ENCODE measurements around the gene SYNE1. TPM values are rescaled to one million over a fixed set of nuclear protein-coding genes. Genes with fewer than 3 reads are reported as not detected.
"Not testable (repeated sequence)": the region's sequence is repeated elsewhere in the genome, so short reads cannot be mapped to it uniquely, and the experiment has no call there.

SYNE1 gene
- total RNA-seq, 1 experiment from 2014 or later = 23.0 TPM

DNA sequence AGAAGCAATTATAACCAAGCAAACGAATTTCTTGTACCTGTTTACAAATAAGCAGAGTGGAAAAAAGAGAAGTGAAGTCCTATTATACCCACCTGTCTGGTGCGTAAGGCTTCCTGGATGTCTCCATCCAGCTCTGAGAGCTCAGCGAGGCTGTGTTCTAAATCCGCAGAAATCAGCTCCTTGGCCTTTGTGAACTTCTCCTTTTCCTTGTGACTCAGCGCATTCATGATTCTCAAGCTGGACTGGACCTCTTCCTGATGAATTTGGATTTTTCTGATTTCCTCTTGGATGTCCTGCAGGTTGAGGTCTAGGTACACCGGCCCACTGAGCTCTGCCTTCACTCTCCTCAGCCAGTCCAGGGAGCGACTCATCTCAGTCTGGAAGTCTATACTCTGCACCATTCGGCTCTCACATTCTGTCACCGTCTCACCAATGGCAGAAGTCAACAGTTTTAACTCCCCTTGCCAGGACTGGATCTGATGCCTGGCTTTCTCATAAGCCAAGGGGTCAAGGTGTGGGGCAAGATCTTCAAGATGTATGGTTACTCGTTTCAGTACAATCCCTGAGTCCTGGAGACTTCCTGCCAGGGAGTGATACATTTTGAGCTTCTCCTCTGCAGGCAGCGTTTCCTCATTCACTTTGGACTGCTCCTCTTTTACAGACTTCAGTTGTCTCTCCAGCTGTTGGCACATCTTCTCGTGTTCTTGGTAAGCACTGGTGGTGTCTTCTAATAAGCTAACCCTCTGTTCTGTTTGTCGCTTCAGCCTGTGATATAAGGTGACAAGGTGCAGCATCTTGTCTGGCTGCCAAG is 307.3 kb downstream of the SYNE1 start:
- no peak for DNase-seq
- peaks cover 10% of the 10 kb centered on the region for H3K4me1 Mint-ChIP-seq (ENCODE audit: low read depth, unreplicated experiment)
- intact Hi-C loops (cut with micrococcal nuclease; ENCODE audit: unreplicated experiment) = no loop called here
- Histone ChIP-seq H3K27me3 (replicated peaks; ENCODE audit: control insufficient read depth, insufficient read depth, low read length) (no peaks in the 10 kb centered on the region), H3K4me1 (peaks cover 9% of the 10 kb centered on the region), H3K9me3 (no peaks in the 10 kb centered on the region), H3K4me3 (ENCODE audit: low read depth, low read length) (no peak overlapping the region), H3K36me3 (ENCODE audit: control insufficient read depth, insufficient read depth, low read length) (no peaks in the 10 kb centered on the region)
- ChIA-PET CTCF (interaction anchor here (0.9 kb wide), 1 partner anchor 9 kb away, joined by 3 read pairs; no protein-coding TSS in a partner anchor), POLR2A (no interaction called here)
- no peaks in the 10 kb centered on the region for H3K27me3 Mint-ChIP-seq (ENCODE audit: insufficient read depth, unreplicated experiment)
- BruUV-seq (replicated peaks) = no TSS peak
- H3K4me3 Mint-ChIP-seq (ENCODE audit: unreplicated experiment) = no peak overlapping the region
- peaks cover 7% of the 10 kb centered on the region for H3K9me3 Mint-ChIP-seq (ENCODE audit: unreplicated experiment)
- TF ChIP-seq CTCF (IDR thresholded peaks at IDR 0.05; ENCODE audit: insufficient read depth in 1 of 2, low read depth in 1 of 2, low read length in 1 of 2, severe bottlenecking in 1 of 2, unreplicated experiment in 1 of 2) = no peak
- no peaks in the 10 kb centered on the region for H3K36me3 Mint-ChIP-seq (ENCODE audit: insufficient read depth, unreplicated experiment)
- no peak overlapping the region for H3K27ac Mint-ChIP-seq (ENCODE audit: unreplicated experiment)

DNA sequence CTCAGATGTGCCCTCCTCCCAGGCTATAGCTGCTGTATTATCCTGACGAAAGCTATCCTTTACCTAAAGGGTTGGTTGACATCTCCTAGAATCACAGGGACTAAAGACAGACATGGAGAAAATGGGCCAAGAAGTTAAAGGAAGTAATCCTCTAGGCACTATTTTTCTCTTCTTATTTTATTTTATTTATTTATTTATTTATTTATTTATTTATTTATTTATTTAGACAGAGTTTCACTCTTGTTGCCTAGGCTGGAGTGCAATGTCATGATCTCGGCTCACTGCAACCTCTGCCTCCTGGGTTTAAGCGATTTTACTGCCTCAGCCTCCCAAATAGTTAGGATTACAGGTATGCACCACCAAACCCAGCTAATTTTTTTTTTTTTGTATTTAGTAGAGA is 309.0 kb downstream of the SYNE1 start:
- H3K4me1 Mint-ChIP-seq (ENCODE audit: low read depth, unreplicated experiment); intact Hi-C loops (cut with micrococcal nuclease; ENCODE audit: unreplicated experiment); DNase-seq; H3K9me3 ChIP-seq; H3K4me3 ChIP-seq (ENCODE audit: low read depth, low read length); H3K4me3 Mint-ChIP-seq (ENCODE audit: unreplicated experiment); H3K36me3 ChIP-seq (ENCODE audit: control insufficient read depth, insufficient read depth, low read length); POLR2A ChIA-PET; H3K36me3 Mint-ChIP-seq (ENCODE audit: insufficient read depth, unreplicated experiment); H3K9me3 Mint-ChIP-seq (ENCODE audit: unreplicated experiment); H3K27me3 Mint-ChIP-seq (ENCODE audit: insufficient read depth, unreplicated experiment); H3K27me3 ChIP-seq (replicated peaks; ENCODE audit: control insufficient read depth, insufficient read depth, low read length); BruUV-seq (replicated peaks); H3K4me1 ChIP-seq; H3K27ac Mint-ChIP-seq (ENCODE audit: unreplicated experiment): not testable (repeated sequence)
- CTCF ChIA-PET = interaction anchor here (0.6 kb wide), 1 partner anchor 11 kb away, joined by 3 read pairs; no protein-coding TSS in a partner anchor

GRCh38 chr6:152323376-152323775 is 313.8 kb downstream of the SYNE1 start:
- intact Hi-C loops (cut with micrococcal nuclease; ENCODE audit: unreplicated experiment) = no loop called here
- ChIA-PET CTCF (interaction anchor here (1.6 kb wide), 1 partner anchor 22 kb away, joined by 5 read pairs; no protein-coding TSS in a partner anchor), POLR2A (no interaction called here)
- Mint-ChIP-seq H3K9me3 (ENCODE audit: unreplicated experiment) (no peaks in the 10 kb centered on the region), H3K4me3 (ENCODE audit: unreplicated experiment) (no peak overlapping the region), H3K4me1 (ENCODE audit: low read depth, unreplicated experiment) (no peaks in the 10 kb centered on the region), H3K27me3 (ENCODE audit: insufficient read depth, unreplicated experiment) (no peaks in the 10 kb centered on the region), H3K36me3 (ENCODE audit: insufficient read depth, unreplicated experiment) (no peaks in the 10 kb centered on the region), H3K27ac (ENCODE audit: unreplicated experiment) (no peak overlapping the region)
- H3K4me1 ChIP-seq = no peaks in the 10 kb centered on the region
- H3K4me3 ChIP-seq (ENCODE audit: low read depth, low read length) = no peak overlapping the region
- BruUV-seq (replicated peaks) = no TSS peak
- no peak for DNase-seq
- no peaks in the 10 kb centered on the region for H3K27me3 ChIP-seq (replicated peaks; ENCODE audit: control insufficient read depth, insufficient read depth, low read length)
- H3K36me3 ChIP-seq (ENCODE audit: control insufficient read depth, insufficient read depth, low read length) = no peaks in the 10 kb centered on the region
- no peak for TF ChIP-seq CTCF (IDR thresholded peaks at IDR 0.05; ENCODE audit: insufficient read depth in 1 of 2, low read depth in 1 of 2, low read length in 1 of 2, severe bottlenecking in 1 of 2, unreplicated experiment in 1 of 2)
- H3K9me3 ChIP-seq = no peaks in the 10 kb centered on the region

All from Caco-2 (cell line).